HG03045 (cell line): ENCODE measurements around the gene BCAR1.
"Not testable (repeated sequence)": the region's sequence is repeated elsewhere in the genome, so short reads cannot be mapped to it uniquely, and the experiment has no call there.

Experiments used
- ATAC-seq: cut with Tn5 transposase; IDR thresholded peaks from one replicate; pipeline ENCODE4 v1.9.1; 2021; ENCODE audit warnings: mild to moderate bottlenecking, moderate library complexity; ENCODE audit not compliant: unreplicated experiment

The BCAR1 gene

DNA sequence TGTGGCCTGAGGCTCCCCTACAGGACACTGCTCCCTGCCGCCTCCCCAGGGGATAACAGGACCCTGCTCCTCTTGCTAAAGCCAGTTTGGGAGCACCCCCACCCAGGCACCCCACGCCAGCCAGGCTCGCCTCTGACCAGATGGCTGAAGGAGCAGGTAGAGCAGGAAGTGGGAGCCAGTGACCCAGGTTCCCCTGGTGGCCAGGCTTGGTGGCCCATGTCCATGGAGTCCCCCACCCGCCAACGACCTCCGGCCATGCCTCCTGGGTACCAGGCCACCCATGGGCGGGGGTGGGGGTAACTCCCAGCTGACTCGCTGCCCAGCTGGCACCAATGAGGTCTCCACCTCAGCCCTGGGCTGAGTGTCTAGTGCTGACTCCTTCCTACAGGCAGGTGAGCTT is 10.0 kb downstream of the BCAR1 start:
- ATAC-seq: no peak

DNA sequence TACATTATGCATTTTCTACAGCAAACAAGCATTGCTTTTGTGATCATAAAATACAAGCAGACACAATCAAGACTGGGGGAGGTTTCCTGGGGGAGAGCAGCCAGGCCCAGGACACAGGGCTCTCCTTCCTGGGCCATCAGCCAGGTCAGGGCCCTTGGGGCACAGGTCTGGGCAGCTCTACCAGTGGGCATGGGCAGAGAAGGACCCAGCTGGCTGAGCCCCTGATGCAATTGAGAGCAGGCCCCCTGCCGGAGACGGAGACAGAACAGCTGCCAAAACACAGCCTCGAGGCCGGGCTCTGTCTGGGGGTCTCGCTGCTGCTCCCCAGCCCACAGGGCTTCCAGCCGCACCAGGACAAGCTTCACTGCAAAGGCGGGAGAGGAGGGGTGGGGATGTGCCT is 10.8 kb downstream of the BCAR1 start:
- not testable (repeated sequence) for ATAC-seq

DNA sequence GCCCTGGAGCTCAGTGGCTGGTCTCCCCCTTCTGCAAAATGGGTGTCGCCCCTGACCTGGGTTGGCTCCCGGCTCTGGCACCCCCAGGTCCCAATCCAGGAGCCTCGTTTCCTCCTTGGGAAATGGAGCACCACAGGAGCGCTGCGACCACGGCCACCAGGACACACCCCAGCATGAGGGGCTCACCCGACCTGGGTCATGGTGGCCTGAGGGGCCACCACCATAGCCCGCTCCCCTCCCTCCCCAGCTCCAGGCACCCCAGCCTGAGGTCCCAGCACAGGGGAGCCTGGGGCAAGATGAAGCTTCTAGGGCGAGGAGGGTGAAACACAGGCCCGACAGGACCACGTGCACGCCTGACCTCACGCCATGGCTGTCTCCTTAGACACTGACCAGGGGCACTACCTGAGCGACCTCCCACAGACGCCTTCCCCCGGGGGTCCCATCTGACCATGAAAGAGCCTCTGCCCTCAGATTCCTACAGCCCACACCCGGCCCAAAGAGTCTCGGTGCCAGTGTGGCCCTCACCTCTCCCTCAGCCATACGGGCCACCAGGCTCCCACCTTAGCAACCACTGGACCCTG is 11.8 kb downstream of the BCAR1 start:
- ATAC-seq: no peak

DNA sequence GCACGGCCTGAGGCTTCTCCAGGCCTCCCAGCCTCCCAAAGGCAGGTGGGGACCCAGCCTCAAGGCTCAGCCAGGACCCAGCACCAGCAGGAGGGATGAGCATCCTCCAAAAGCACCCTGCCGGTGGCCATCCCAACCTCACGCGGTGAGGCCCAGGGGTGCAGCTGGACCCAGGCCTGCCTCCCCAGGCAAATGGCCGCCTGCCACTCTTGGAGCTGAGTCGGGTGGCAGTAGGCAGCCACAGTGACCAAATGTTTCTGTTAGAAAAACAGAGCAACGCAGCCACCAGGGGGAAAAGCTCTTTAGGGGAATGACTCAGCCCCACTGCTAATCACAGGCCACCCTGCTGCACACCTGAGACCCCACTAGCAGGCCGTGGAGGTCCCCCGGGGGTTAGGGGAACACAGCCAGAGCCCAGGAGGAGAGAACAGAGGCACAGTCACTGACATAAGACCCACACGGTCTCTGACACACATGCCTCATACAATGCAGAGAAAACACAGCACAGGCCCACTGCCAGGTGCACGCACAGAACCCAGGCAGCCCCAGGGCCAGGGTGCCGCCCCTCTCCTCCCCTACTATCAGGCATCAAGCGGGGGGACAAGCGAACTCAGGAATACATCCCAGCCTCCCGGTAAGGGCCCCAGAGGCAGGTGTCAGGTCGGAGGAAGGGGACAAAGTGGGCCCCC is 12.4 kb downstream of the BCAR1 start:
- ATAC-seq: no peak

DNA sequence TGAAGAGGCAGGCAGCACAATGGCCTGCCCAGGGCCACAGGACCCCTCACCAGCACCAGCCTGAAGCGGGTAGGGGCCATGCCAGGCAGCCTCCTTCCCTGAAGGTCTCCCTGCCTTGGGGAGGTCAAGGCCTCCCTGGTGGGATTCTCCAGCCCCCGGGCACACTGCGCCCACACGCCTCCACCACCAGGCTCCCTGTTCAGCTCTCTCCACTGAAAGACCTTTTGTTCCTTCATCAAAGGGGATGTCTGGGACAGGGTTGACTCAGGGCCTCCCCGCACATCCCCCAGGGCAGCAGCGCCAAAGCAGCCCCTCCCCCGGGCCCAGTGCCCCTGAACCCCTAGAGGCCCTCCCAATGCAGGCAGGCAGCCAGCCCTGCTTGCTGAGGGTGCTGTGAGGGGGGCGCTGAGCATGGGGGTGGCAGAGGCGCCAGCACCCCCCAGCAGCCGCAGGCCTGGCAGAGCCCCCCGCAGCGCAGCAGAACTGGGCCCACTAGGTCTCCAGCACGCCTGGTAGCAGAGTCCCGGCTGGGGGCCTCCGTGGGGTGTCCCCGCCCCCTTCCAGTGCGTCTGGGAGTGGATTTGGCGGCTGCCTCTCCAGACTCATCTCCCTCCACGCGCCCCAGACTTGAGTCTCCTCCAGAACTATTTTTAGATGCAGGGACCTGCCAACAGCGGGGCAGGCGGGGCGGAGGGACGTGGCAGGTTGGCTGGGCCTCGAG is 13.1 kb downstream of the BCAR1 start:
- ATAC-seq: no peak

DNA sequence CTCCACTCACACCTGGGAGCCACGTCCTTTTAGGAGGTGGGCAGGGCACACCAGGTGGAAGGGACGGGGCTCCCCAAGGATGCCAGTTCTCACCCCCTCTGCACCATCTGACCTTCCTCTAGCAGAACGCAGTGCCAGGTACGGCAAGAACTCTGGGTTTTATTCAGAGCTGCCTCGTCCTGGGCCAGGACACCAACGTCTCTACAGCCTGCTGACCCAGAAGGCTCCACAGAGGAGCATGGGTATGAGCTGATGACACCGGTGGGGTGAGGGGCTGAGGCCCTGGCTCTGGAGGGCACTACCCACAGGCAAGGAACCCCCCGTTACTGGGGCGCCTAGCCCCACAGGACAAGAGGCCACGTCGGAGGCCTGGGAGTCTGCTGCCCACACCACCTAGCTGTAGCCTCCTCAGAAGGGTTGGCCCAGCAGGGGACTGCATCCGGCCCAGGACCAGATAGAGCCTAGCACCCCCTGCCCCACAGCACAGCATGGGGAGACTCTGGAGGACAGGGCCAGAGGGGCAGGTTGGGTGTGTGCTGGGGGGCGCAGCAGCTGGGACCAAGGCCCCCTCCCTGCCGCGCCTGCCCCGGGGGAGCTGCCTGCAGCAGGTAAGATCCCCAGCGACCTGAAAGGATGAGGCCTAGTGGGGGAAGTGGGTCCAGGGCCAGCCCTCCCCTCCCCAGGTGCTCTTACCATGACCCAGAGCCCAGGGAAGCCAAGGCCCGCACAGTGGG is 13.9 kb downstream of the BCAR1 start:
- no peak for ATAC-seq

DNA sequence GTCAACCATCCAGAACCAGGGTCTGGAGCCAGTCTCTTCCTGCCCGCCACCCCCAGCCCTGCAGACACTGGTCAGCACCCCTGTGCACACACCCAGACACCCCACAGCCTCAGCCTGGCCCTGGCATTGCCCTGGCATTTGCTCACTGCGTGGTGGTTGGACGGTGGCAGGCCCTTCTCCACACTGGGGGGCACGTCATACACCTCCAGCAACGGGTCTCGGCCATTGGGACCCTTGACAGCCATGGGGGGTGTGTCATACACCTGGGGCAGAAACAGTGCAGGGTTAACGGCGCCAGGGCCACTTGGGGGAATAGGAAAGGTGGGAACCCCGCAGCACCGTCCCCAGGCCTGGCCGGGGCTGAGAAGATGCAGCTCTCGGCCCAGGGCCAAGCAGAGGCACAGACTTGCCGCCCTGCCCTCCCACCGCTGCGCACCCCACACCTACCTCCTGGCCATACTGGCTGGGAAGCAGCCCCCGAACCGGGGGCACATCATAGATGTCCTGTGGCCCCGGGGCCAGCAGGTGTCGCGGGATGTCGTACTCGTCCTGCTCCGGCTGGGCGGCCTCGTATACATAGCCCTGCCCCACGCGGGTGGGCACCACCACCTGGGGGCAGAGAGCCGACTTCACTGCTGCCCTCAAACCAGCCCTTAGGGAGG is 14.6 kb downstream of the BCAR1 start:
- ATAC-seq: no peak

DNA sequence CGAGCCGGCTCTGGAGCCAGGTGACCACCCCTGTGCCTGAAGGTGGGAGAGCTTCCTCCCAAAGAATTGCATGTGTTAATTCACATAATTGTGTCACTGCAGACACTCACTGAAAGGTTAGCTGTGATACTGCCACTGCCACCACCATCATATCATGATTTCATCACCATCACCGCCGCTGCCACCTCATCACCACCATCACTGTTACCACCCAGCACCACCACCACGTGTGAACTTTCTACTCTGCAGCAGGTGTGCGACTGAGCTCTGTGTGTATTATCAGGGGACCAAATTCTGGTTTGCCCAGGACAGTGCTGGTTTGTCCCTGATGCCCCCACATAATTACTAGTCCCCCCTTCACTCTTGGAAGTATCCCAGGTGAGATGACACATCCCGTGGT is 15.2 kb downstream of the BCAR1 start:
- ATAC-seq: no peak

DNA sequence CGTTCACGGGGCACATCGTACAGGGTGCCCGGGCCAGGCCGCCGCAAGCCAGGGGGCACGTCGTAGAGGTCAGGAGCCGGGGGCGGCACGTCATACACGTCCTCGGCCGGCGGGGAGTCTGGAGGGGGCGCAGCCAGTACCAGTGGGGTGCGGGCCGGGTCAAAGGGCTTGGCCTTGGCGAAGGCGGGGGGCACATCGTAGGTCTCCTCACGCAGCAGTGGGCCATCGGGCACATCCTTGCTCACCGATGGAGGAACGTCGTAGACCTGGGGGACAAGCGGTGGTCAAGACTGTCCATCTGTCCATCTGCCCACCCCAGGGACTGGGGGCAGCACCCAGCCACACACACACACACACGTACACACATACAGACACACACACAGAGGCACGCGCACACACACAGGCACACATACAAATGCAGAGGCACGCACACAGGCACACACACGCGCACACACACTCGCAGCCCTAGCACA is 15.7 kb downstream of the BCAR1 start:
- no peak for ATAC-seq

DNA sequence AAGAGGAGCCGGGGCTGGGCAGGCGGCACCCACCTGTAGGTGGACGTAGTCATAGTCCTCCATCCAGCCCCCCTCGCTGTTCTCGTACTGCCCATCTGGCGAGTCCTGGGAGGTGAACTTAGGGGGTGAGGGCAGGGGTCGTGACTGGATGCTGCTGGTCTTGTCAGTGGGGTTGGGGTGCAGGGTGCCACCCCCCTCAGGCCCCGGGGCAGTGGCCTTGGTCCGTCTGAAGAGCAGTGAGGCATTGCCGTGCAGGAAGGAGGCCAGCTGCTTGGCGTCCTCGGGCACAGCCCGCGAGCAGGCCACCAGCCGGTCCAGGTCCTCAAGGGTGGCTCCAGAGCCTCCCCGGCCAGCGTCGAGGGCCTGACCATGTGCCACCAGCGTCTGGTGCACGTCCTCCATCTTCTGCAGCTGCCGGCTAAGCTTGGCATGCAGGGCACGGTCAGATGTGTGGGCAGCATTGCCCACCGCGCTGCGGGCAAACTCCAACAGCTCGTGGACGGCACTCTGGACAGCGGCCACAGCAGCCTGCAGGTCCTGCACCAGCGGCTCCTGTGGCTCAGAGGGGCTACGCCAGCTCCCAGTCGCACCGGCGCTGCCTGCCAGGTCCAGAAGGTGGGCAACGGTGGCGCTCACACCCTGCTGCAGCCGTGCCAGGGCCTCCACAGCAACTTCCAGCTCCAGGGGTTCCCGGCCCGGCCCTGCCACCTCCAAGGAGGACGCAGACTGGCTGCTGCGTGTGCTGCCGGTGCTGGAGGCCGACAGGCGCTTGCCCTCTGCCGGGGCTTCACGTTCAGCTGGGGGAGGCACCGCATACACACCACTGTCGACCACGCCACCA is 16.3 kb downstream of the BCAR1 start:
- no peak for ATAC-seq

DNA sequence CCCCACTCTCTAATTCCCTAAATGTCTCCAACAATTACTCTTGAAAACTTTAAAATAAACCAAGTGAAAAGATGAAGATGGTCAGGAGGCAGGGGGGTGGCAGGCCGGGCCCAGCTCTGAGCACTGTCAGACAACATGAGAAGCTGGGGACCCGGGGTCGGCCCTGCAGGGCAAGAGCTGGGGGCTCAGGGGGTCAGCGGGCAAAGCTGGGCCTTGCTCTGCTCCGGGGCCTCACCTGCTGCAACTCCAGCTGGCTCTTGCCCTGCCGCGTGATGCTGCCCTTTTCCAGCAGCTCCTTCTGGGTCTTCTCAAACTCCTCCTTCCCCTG is 17.8 kb downstream of the BCAR1 start:
- ATAC-seq: no peak

DNA sequence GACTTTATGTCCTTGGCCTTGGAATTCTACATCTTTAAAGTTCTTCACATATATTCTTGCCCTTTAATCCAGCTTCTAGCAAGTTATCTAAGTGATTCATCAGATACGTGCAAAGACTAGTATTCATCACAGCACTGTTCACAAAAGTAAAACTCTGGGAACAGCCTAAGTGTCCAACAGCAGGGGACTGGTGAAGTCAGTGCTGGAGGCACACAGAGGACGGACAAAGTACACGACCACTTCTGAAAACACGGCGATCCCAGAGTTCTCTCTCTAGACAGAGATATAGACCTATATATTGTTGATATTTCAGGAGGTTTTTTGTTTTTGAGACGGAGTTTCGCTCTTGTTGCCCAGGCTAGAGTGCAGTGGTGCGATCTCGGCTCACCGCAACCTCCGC is 19.9 kb downstream of the BCAR1 start:
- ATAC-seq: no peak

DNA sequence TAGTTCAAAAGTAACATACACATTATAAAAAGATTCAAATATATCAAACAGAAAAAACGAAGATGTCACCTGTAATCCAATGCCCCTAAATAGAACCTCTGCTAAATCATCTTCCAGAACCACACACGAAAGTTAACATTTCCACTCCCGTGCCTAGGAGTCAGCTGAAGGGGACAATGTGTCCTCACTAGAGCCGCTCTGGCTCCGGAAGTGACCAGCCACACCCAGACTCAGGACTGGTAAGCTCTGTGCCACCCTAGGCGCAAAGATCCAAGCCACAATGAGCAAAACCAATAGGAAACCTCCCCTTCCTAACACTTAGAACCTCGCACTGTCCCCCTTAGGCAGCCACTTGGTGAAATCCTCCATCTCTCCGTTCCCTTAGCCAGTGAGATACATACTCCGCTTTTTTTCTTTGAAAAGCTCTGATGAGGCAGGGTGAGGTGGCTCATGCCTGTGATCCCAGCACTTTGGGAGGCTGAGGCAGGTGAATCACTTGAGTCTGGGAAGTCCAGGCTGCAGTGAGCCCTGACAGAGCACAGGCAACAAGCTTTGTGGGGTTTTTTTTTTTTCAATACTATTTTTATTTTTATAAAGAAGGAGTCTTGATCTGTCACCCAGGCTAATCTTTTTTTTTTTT is 20.8 kb downstream of the BCAR1 start:
- no peak for ATAC-seq

DNA sequence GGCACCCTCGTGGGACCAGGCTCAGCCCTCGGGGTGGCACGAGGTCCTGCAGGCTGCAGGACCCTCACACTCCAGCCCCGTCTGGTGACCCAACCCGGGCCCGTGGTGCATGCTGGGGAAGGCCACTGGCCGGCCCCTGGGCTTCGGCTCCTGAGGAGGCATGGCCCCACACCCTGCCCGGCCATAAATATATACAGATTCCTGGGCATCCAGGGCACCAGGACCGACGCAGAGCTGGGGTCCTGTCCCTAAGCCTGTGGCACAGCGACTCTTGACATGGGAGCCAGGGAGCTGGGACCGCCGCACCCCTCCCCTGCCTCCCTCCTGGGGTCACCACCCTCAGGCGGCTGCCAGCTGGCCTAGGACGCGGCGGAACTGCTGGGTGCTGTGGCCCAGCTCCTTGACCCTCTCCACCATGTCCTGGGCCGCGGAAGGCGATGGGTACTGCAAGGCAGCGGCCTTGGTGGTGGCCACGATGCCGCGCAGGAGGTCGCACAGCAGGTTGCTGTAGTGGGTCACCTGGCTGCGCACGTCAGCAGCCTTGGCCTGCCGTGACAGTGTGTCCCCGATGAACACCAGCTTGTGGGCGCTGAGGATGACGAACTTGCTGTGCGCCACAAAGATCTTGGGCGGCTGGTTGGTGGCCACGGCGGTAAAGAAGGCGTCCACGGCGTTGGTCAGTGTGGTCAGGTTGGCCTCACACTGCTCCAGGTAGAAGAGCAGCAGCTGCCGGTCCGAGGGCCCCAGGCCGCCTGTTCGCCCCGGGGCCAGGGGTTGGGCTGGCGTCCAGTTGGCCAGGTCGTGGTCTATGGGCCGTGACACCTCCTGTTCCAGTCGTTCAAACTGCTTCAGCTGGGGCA is 22.0 kb downstream of the BCAR1 start:
- no peak for ATAC-seq

DNA sequence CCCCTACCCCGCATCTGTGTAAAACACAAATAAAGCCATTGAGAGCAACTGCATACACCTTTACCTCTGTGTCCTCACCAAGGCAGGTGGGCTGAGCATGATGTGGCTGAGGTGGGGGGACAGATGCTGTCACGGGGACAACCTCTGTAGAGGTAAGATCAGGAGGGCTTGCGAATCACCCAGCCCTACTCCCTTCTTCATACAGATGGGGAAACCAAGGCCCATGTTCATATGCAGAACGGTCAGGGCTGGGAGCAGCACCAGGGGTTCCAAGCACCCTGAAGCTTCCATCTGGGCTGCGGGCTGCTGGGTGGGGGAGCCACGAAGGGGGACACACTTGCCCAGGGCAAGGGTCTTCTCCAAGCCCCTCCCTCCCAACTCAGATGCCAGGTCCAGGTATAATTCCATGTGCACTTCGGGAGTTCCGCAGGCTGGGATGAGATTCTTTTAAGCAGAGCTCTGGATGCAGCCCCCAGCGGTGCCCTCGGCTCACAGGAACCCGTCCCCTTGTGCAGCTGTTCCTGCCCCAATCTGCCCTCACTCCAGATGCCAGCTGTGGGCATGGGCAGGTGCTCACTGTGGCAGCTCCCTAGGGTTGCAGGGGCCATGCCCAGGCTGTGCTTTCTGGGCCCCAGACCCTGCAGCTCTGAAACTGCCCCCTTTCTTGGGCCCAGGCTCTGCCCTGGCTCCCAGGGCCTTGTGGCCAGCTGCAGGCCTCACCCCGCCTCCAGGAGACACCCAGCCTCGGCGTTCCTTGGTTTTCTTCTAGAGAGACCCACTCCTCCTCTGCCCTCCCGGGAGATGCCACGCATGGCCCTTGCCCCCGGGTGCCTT is 23.1 kb downstream of the BCAR1 start:
- no peak for ATAC-seq

DNA sequence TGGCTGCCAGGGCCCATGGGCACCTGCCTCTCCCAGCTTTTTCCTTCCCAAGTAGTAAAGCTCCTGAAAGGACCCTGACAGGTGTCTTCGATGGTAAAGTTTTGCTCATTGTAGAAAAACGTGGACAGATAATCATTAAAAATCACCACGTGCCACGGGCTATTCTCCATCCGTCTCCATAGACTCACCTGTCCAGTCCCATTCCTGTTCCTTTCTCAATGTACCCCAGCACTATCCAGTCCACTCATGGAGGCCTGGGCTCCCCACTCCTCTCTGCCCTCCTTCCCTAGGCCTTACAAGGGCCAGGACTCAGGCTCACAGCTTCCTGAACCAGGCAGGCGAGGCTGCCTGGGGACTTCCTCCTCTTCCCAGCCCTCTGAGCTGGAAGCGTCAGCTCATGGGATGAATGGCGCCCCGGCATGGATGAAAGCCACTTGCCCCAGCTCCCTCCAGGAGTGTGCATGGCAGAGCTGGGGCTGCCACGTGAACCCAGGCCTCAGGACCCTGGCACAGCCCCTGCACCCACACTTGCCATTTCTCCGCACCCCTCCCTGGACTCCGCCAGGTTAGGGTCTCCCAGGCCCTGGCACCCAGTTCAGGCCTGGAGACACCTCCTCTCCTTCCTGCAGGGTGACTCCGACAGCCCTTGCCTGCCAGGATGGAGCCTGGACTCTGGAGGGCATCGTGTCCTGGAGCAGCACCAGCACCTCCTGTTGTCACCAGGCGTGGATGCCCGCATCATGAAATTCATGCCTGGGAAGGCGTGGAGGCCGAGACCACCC is 23.9 kb downstream of the BCAR1 start:
- ATAC-seq: no peak
